HUDEP-2 (cell line): Measurements from ENCODE around the gene KRT26.
"Not testable (repeated sequence)": the region's sequence is repeated elsewhere in the genome, so short reads cannot be mapped to it uniquely, and the experiment has no call there.

ENCODE experiments used
- DNase-seq, 76 experiments: peaks; one replicate each; lab custom pipeline; 2025; ENCODE audit not compliant: unreplicated experiment in 76 of 76; lab: John Stamatoyannopoulos, UW

Gene KRT26, protein sequence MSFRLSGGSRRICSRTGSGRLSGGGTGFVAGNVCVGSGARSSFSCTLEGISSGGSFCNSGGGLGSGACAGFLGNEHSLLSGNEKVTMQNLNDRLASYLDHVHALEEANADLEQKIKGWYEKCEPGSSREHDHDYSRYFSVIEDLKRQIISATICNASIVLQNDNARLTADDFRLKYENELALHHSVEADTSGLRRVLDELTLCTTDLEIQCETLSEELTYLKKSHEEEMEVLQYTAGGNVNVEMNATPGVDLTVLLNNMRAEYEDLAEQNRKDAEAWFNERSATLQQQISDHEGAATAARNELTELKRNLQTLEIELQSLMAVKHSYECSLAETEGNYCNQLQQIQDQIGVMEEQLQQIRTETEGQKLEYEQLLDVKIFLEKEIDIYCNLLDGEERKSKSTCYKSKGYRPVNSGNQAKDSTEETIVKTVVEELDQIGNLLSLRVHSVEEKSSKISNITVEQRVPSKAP

DNA sequence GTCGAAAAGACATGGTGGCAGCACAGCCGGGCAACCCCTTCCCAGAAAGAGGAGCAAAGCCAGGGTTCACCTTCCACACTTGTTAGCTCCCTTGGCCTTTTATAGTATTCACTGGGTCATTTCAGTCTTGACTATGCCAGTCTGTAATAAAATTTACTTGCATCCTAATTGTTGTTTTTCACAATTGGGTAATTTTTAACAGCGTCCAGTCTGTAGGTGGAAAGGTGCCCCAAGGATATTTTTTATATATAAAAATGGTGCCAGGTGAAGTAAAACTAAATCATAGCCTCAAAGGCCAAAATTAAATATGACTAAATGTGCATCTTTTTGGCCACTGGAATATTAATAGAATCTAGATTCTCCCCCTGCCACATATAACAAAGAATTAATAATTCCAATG lies at the start of gene KRT26:
Gene KRT26 (minus strand): TSS at position 101 of the 400 bp plus-strand sequence. CDS start 88 bp downstream, at position 13.
- no peak for DNase-seq

DNA sequence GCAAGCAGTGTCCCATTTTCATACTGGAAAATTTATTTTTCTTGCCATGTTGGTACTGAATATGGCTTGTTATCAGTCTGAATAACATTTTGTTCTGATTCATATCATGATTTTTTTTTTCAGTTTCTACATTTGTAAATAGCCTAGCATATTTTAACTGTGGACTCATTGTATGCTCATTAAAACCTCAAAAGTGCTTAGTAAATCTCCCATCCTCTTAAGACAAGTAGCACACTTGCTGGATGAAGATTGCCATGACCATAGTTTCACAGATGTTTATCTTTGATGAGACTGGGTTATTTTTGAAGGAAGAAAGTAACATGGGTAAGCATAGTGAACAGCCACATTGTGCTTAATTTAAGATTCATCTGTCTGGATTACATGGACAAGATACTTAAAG lies 49.5 kb upstream of the KRT26 start:
- DNase-seq, result no peak

DNA sequence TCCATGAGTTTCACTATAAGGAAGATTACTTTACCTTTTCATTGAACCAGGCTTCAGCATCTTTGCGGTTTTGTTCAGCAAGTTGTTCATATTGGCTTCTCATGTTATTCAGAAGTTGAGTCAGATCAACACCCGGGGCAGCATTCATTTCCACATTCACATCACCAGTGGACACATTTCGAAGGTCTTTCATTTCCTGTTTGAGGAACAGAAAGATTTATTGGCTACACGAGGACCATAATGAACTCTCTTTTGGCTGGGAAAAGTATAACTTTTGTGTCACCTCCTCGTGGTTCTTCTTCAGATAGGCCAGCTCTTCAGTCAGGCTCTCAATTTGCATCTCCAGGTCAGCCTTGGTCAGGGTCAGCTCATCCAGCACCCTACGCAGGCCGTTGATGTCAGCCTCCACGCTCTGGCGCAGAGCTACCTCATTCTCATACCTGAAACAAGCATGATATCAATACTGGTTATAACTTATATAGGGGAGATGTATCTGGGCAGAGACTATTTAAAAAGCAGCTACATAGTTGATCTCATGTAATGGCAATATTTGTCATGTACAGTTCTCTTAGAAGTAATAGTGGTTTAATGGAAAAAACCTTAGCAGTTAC lies 48.3 kb upstream of the KRT26 start:
- no peak for DNase-seq

DNA sequence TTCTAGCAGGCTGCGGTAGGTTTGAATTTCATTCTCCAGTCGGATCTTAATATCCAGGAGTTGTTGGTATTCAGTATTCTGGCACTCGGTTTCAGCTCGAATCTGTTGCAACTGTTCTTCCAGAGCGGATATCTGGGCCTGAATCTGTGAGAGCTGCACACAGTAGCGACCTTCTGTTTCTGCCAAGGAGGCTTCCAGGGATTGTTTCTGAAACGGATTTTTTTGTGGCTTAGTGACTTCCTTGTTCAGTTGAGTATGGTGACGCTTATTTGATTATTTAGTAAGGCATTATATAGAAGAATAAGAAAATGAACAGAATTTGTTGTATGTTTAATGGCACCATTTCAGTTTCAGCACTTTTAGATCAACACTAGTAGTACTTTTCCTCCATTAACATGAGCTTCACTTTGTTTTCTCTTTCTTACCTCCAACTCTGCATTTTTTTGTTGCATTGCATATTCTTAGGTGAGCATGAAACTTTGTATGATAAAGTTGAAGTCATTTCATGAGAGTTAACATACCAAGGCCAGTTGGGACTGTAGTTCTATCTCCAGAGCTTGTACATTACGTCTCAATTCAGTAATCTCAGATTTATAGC lies 47.6 kb upstream of the KRT26 start:
- DNase-seq, result peak in 1 of 76 experiments; percentile 12

DNA sequence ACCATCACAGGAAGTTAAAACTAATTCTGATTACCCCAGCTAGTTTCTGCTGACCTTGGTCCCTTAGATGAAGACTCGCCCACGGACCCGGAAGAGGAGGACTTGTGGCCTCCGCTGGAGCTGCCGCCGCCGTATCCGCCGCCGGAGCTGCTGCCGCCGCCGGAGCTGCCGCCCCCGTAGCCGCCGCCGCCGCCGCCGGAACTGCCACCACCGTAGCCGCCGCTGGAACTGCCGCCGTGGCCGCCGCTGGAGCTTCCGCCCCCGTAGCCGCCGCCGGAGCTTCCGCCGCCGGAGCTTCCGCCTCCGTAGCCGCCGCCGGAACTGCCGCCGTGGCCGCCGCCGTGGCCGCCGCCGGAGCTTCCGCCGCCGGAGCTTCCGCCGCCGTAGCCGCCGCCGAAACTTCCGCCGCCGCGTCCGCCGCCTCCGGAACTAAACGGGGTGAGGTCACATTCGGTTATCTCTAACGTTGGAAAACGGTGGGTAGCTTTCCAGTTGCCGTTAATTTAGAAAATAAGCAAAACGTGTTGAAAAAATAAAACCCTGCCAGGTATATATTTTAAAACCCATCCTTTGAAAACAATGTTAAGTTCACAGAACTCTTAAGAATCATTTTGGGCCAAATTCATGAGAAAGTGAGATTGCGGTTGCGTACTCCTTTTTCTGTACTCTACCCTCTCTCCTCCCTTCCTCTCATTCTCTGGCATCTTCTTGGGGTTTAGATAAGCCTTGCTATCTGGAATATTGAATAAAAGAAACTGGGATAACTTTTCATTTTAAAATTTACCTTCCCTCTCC lies 46.9 kb upstream of the KRT26 start:
- peak in 71 of 76 experiments; percentile 5 to 84 (median 66) for DNase-seq

DNA sequence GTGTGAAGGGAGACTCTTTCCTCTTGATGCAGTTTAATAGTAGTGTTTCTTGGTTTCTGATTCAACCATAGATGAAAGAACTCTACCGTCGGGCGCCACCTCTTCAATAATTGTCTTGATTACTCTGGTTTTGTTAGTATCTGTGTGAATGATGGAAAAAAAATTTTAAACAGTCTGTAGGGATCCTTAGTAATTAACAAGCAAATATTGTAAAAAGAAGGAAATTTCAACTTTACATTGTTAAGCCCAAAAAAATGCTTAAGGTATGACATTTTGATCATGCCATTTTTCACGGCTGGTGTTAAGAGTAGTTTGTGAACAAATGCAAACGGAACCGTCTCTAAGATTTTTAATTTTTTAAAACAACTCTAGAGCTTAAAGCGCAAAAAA lies 46.3 kb upstream of the KRT26 start:
- DNase-seq, result no peak

DNA sequence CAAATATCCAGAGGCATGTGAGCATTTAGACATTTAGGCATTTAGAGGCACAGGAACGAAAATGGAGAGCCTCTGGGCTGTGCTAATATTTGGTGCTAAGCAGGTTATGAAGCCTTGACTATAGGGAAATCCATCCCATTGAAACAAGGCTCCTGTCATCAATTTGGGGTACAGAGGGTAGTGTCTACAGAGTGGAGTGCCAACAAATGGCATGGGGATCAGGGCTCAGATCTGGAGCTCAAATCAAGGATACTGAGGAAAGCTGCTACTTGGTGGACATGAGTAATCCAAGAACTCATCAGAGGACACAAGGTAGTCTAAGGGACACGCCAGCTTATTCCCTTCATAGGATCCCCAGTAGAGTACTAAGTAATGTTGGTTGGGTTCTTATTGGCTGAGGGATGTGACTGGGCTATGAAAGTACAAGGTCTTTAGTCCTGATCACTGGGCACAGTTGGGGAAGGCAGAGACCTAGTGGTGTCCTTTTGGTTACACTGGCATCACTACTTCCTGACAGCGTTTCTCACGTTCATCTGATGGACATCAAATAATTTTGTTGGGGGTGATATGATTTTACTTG lies 45.2 kb upstream of the KRT26 start:
- no peak for DNase-seq

DNA sequence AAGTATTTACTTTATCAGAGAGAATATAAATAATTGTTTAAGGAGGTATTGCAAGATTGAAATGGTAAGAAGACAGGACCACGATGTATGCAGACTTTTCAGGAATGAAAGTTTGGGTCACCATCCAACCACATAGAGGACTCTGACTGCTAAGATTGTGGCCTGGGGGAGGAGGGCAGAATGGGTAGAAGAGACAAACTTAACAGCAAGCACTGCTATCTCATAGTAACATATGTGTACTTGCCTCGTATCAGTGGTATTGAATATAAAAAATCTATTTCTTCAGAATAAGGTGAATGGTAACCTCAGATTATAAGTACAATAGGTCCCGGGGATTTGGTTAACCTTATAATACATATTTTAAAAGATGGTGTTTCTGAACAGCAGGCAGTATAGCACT lies 44.6 kb upstream of the KRT26 start:
- DNase-seq, result peak in 2 of 76 experiments; percentile 11 to 14

DNA sequence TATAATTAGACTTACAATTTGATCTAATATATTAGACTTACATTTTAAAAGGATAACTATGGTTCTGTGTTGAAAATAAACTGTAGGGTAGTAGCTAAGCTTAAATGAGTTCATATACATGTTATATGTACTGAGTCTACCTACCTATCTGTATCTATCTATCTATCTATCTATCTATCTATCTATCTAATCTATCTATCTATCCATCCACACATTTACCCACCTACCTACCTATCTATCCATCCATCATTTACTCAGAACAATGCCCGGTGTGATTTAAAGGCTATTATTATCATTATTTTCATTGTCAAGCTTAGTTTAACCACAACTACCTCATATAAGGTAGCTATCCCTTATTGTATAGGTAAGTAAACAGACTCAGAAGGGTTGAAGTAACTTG lies 43.4 kb upstream of the KRT26 start:
- no peak for DNase-seq

DNA sequence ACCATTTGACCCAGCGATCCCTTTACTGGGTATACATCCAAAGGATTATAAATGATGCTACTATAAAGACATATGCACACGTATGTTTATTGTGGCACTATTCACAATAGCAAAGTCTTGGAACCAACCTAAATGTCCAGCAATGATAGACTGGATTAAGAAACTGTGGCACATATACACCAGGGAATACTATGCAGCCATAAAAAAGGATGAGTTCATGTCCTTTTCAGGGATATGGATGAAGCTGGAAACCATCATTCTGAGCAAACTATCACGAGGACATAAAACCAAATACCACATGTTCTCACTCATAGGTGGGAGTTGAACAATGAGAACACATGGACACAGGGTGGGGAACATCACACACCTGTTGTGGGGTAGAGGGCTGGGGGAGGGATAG lies 42.7 kb upstream of the KRT26 start:
- not testable (repeated sequence) for DNase-seq

DNA sequence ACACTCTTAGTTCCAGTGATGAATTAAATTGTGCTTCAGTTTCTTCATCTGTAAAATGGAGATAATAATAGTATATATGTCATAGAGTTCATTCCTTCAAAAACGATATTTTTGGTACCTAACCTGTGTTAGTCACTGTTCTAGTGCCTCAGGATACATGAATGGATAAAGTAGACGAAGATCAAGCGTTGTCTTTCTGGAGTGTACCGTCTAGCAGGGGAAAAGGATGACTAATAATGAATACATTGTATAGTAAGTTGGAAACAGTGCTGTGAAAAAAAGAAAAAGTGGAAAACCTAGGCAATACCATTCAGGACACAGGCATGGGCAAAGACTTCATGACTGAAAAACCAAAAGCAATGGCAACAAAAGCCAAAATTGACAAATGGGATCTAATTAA lies 41.8 kb upstream of the KRT26 start:
- DNase-seq, result no peak

DNA sequence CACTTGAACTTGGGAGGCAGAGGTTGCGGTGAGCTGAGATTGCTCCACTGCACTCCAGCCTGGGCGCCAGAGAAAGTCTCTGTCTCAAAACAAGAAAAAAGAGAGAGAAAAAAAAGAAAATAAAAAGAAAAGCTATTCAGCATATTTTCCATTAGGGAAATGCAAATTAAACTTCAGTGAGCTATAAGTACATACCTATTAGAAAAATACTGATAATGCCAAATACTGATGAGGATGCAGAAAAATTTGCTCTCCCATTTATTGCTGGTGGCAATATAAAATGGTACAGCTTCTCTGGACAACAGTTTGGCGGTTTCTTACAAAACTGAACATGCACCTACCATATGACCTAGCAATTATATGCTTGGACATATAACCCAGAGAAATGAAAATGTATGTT lies 40.6 kb upstream of the KRT26 start:
- no peak for DNase-seq

DNA sequence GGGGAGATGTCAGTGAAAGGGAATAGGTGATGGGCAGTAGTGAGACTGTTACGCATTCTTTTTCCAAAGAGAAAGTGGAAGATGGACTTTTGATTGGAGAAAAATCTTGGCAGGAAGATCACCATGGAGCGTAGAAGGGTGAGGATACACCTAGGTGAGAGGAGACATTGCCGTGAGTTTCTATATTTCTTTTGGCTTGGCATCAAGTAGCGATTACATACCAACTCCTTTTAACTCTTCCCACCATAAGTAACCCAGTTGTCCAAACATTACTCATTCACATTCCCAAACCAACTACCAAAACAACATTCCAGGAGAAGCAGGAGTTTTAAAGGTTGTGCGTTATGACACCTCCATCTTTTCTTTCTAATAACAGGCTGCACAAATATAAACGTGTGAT lies 38.5 kb upstream of the KRT26 start:
- no peak for DNase-seq

DNA sequence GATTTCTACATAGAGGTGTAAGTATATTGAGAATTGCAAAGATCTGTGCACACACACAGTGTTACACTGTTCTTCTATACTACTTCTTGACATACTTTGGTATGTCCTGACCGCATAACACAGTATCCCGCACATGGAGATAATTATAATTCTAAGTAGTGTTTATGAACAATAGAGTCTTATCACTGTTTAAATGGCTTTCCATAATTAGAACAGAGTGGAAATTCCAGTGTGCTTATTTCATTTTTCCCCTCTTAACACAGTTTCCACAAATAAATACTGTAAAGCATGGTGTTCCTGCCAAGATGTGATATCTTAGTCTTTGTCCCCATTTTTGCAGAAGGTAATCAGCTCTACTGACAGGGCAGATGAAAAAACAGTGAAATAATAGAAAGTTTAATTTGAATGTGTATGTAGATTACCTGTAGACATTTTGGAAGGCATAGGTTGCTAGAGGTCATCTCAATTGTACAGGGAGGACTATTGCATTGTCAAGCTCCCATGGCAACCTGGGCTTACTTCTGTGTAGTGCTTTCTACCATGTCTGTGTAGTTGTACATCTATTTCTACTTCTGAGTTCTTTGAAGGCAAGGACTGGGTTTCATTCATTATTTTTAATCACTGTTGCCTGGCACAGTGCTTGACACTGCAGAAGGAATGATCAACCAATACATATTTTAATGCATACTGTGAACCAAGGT lies 37.9 kb upstream of the KRT26 start:
- no peak for DNase-seq

DNA sequence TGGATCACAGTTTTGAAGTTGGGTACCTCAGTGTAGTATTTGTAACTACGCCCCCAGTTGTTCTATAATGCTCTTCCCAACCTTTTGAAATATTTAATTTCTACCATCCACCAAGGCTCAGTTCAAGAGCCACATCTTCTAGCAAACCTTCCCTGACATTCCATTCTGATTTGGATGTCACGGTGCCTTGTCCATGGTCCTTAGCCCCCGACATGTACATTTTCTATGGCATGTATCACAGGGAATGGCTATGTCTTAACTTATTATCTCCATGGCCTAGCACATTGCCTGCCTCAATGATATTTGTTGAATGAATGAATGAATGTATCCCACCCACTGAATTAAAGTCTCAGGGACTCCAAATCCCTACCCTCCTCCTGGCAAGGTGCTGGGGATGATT lies 34.1 kb upstream of the KRT26 start:
- no peak for DNase-seq

DNA sequence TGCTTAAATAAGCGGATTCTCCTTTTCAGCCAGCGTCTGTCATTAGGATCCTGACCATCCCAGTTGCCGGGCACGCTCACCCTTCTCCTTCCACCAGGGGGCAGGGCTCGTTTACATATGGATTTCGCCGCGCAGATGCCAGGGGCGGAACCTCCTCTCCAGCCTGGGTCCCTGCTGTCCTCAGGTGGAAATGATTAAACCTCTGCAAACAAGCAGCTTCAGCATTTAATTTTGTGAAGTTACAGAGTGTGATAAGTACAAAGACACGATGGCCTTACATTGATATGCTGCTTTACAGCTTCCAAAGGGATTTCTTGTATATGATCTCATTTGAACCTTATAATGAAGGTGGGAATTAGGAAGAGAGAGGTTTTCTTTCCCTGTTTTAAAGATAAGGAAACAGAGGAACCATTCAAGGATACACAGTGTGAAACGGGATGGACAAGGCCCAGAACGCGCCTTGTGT lies 31.6 kb upstream of the KRT26 start:
- DNase-seq, result peak in 58 of 76 experiments; percentile 4 to 78 (median 45)

DNA sequence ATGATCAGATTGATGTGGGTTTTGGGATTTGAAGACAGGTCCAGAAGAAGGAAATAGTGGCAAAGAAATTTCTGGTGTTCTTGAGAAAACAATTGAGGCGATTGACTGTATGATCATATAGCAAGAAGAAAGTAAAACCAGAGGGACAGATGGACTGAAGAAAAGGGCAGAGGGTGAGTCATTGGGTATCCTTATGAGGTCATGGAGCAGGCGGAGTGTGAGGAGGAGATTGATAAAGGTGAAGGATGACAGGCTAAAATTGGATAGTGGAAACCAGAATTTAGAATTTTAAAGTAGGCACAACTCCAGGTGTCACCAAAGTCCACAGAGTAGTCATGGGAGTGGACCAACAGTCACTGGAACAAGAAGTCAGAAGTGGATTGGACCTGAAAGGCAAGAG lies 29.2 kb upstream of the KRT26 start:
- no peak for DNase-seq

DNA sequence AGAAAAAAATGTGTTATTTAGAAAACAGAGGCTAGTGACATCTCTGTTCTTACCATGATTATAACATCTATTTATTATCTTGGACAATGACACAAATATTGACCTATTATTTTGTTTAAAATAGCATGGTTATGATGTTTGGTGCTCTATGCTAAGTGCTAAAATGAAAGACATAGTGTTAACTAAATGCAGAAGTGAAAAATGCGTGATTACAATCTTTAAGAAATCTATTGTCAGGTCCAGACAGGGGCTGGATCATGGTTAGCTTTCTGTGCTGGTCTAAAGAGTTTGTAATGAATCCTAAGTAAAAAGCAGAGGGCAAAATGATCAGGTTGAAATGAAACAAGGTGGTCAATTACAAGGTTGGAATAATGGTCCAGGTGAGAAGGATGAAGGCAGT lies 28.4 kb upstream of the KRT26 start:
- DNase-seq, result no peak

DNA sequence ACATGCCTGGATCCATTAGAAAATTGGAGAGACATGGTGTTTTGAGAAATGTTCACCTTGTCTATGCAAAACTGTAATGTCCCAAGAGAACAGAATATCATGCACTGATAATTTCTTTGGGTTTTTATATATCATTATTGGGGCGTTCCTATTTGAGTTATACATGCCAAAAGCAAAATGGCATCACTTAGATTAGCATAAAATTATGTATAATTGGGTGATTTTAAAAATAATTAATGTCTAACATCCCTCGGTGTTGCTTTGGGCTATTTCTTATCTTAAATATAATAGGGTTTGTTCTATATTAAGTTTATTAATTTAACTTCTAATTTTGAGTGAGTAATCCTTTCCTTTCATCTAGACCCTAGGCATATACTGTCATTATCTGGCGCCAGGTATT lies 27.9 kb upstream of the KRT26 start, which contains the start of gene KRT28:
Gene KRT28 (minus strand): TSS at position 101 of the 400 bp plus-strand sequence. CDS start 66 bp downstream, at position 35.
- no peak for DNase-seq

DNA sequence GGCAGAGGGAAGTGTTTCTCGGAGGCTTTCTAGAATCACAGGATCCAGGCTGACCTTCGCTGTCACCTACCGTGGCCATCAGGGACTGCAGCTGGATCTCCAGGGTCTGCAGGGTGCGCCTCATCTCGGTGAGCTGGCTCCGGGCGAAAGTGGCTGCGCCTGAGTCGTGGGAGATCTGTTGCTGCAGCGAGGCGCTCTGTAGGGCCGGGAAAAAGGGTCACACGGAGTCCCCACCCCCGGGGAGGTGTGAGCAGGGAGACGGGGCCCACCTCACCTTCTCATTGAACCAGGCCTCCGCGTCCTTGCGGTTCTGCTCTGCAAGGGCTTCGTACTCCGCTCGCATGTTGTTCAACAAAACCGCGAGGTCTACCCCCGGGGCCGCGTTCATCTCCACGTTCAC lies 24.8 kb upstream of the KRT26 start:
- DNase-seq, result no peak
